ENCODE data around the gene IL10RB. TPM values are rescaled to one million over a fixed set of nuclear protein-coding genes. Genes with fewer than 3 reads are reported as not detected.
A peak's percentile ranks its signal among the peaks of the same experiment; 100 is the strongest.

Gene IL10RB
- total and polyA plus RNA-seq, 2 of the 13 experiments (the other 11 are each of a cell fraction or from before 2014, with no cell fraction given), result 17.4 to 18.2 TPM

GRCh38 chr21:33324291-33325221 is 58.4 kb downstream of the IL10RB start, which contains the start of gene IFNAR1 (continued):
- no peak for TF ChIP-seq ZFP37 (CRISPR knock-in tag; IDR thresholded peaks at IDR 0.05; ENCODE audit: borderline replicate concordance)
- TF ChIP-seq GATAD1 (CRISPR knock-in tag; IDR thresholded peaks at IDR 0.05), result peak; percentile 57
- TF ChIP-seq SCMH1 (CRISPR knock-in tag; IDR thresholded peaks at IDR 0.05; ENCODE audit: borderline replicate concordance), result no peak
- TF ChIP-seq XBP1 (CRISPR knock-in tag; IDR thresholded peaks at IDR 0.05), result no peak
- TF ChIP-seq, protein P1, sequence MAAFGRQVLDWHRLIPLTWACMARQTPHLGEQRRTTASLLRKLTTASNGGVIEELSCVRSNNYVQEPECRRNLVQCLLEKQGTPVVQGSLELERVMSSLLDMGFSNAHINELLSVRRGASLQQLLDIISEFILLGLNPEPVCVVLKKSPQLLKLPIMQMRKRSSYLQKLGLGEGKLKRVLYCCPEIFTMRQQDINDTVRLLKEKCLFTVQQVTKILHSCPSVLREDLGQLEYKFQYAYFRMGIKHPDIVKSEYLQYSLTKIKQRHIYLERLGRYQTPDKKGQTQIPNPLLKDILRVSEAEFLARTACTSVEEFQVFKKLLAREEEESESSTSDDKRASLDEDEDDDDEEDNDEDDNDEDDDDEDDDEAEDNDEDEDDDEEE (CRISPR knock-in tag; IDR thresholded peaks at IDR 0.05), result no peak
- peak; percentile 82 for TF ChIP-seq PTBP1 (IDR thresholded peaks at IDR 0.05; ENCODE audit: low read depth, low read length, poor library complexity, severe bottlenecking)
- no peak for TF ChIP-seq ADNP (CRISPR knock-in tag; IDR thresholded peaks at IDR 0.05)
- peak; percentile 59; the same call in 1 of the 2 replicates for TF ChIP-seq E2F1 (CRISPR knock-in tag; IDR thresholded peaks at IDR 0.05)
- TF ChIP-seq ZNF234 (CRISPR knock-in tag; conservative IDR thresholded peaks at IDR 0.05), result 0 out of 2 replicates have a peak, but pooled peaks have one; percentile 41
- TF ChIP-seq MNT (IDR thresholded peaks at IDR 0.05), result peak; percentile 14; the same call in 1 of the 2 replicates
- TF ChIP-seq ZFP41 (CRISPR knock-in tag; IDR thresholded peaks at IDR 0.05; ENCODE audit: borderline replicate concordance), result no peak
- TF ChIP-seq KDM5A (IDR thresholded peaks at IDR 0.05; ENCODE audit: borderline replicate concordance, low read length), result 0 out of 2 replicates have a peak, but pooled peaks have one; percentile 67
- TF ChIP-seq TOPORS (CRISPR knock-in tag; IDR thresholded peaks at IDR 0.05), result no peak
- TF ChIP-seq, protein P2, sequence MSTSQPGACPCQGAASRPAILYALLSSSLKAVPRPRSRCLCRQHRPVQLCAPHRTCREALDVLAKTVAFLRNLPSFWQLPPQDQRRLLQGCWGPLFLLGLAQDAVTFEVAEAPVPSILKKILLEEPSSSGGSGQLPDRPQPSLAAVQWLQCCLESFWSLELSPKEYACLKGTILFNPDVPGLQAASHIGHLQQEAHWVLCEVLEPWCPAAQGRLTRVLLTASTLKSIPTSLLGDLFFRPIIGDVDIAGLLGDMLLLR (CRISPR knock-in tag; IDR thresholded peaks at IDR 0.05), result peak; percentile 86
- peak; percentile 71 for TF ChIP-seq RFXAP (CRISPR knock-in tag; IDR thresholded peaks at IDR 0.05; ENCODE audit: borderline replicate concordance)
- TF ChIP-seq ZNF616 (CRISPR knock-in tag; IDR thresholded peaks at IDR 0.05; ENCODE audit: low read depth), result peak; percentile 19; the same call in 1 of the 2 replicates
- peak; percentile 59; the same call in 1 of the 2 replicates for TF ChIP-seq ZNF138 (CRISPR knock-in tag; IDR thresholded peaks at IDR 0.05; ENCODE audit: low read depth)
- TF ChIP-seq, protein P3, sequence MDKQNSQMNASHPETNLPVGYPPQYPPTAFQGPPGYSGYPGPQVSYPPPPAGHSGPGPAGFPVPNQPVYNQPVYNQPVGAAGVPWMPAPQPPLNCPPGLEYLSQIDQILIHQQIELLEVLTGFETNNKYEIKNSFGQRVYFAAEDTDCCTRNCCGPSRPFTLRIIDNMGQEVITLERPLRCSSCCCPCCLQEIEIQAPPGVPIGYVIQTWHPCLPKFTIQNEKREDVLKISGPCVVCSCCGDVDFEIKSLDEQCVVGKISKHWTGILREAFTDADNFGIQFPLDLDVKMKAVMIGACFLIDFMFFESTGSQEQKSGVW (CRISPR knock-in tag; IDR thresholded peaks at IDR 0.05; ENCODE audit: borderline replicate concordance), result no peak
- TF ChIP-seq HIVEP1 (CRISPR knock-in tag; IDR thresholded peaks at IDR 0.05), result peak; percentile 47
- TF ChIP-seq MTA1 (CRISPR knock-in tag; IDR thresholded peaks at IDR 0.05; ENCODE audit: borderline replicate concordance), result peak; percentile 63; the same call in 1 of the 2 replicates
- TF ChIP-seq IRX3 (CRISPR knock-in tag; IDR thresholded peaks at IDR 0.05; ENCODE audit: borderline replicate concordance, low read depth), result no peak
- 0 out of 2 replicates have a peak, but pooled peaks have one; percentile 80 for TF ChIP-seq ZNF850 (CRISPR knock-in tag; conservative IDR thresholded peaks at IDR 0.05)
